Keratinocyte (primary cell): ENCODE data around the gene COL9A2. TPM values are rescaled to one million over a fixed set of nuclear protein-coding genes. Genes with fewer than 3 reads are reported as not detected.

Source experiments
- DNase-seq: peaks from one replicate; pipeline ENCODE4 v3.0.0-alpha.2; 2011; ENCODE audit warnings: low read depth, missing footprints, low spot score
- FAIRE-seq: peaks from 2 replicates; lab custom pipeline; 2011; peaks lifted over from hg19 to GRCh38; lab: Jason Lieb, UNC
- H2AFZ ChIP-seq: 2 replicates; pipeline ENCODE4 v1.6.0; 2012; ENCODE audit warnings: low read length, control low read depth, inconsistent platforms; ENCODE audit not compliant: control insufficient read depth
- H3K27ac ChIP-seq: 2 replicates; pipeline ENCODE4 v1.5.1; 2011; ENCODE audit warnings: low read length; ENCODE audit not compliant: control insufficient read depth, insufficient read depth
- H3K27me3 ChIP-seq: 3 replicates; pipeline ENCODE4 v1.6.0; 2011; ENCODE audit warnings: low read length; ENCODE audit not compliant: control insufficient read depth, insufficient read depth; ENCODE audit errors: extremely low read depth
- H3K36me3 ChIP-seq, 2 experiments: 2 replicates in 1 of 2; 3 replicates in 1 of 2; pipeline ENCODE4 v1.5.1; 2011; ENCODE audit warnings: low read length in 2 of 2, mild to moderate bottlenecking in 1 of 2; ENCODE audit not compliant: control insufficient read depth in 2 of 2, insufficient read depth in 2 of 2; ENCODE audit errors: extremely low read depth in 1 of 2
- H3K4me1 ChIP-seq: 3 replicates; pipeline ENCODE4 v1.5.1; 2011; ENCODE audit warnings: low read length; ENCODE audit not compliant: control insufficient read depth, insufficient read depth; ENCODE audit errors: extremely low read depth
- H3K4me2 ChIP-seq: 3 replicates; pipeline ENCODE4 v1.6.0; 2011; ENCODE audit warnings: low read depth, low read length; ENCODE audit not compliant: control insufficient read depth, insufficient read depth; ENCODE audit errors: extremely low read depth
- H3K4me3 ChIP-seq, 3 experiments: fragments of 200-600 bp in 1 of 3; sonication (generic) in 1 of 3; 2 replicates in 2 of 3; 3 replicates in 1 of 3; pipeline ENCODE4 v1.5.1; 2011 to 2016; ENCODE audit warnings: low read length in 3 of 3, mild to moderate bottlenecking in 3 of 3, control low read depth in 2 of 3, inconsistent platforms in 1 of 3, low read depth in 1 of 3, mixed read lengths in 1 of 3, mixed run types in 1 of 3, moderate library complexity in 1 of 3; ENCODE audit not compliant: control insufficient read depth in 2 of 3, insufficient read depth in 2 of 3; ENCODE audit errors: extremely low read depth in 1 of 3
- H3K79me2 ChIP-seq: 2 replicates; pipeline ENCODE4 v1.6.0; 2012; ENCODE audit warnings: low read length; ENCODE audit not compliant: control insufficient read depth, insufficient read depth
- H3K9ac ChIP-seq: 3 replicates; pipeline ENCODE4 v1.6.0; 2011; ENCODE audit warnings: low read length; ENCODE audit not compliant: control insufficient read depth, insufficient read depth; ENCODE audit errors: extremely low read depth
- H3K9me1 ChIP-seq: 3 replicates; pipeline ENCODE4 v1.6.0; 2011; ENCODE audit warnings: low read length; ENCODE audit not compliant: control insufficient read depth, insufficient read depth; ENCODE audit errors: extremely low read depth
- H3K9me3 ChIP-seq: 2 replicates; pipeline ENCODE4 v1.5.1; 2012; ENCODE audit warnings: low read depth, low read length; ENCODE audit not compliant: control insufficient read depth
- H4K20me1 ChIP-seq: 3 replicates; pipeline ENCODE4 v1.6.0; 2011; ENCODE audit warnings: low read length; ENCODE audit not compliant: control insufficient read depth, insufficient read depth; ENCODE audit errors: extremely low read depth
- CTCF ChIP-seq, 3 experiments: IDR thresholded peaks in 1 of 3; conservative IDR thresholded peaks in 1 of 3; optimal IDR thresholded peaks in 1 of 3; 2 replicates in 2 of 3; 3 replicates in 1 of 3; pipeline versions ENCODE3 to v1.5.1; 2011; ENCODE audit warnings: low read length in 3 of 3, mild to moderate bottlenecking in 3 of 3, moderate library complexity in 2 of 3, control low read depth in 1 of 3, inconsistent platforms in 1 of 3; ENCODE audit not compliant: insufficient read depth in 2 of 3; ENCODE audit errors: extremely low read depth in 1 of 3
- EZH2 ChIP-seq: IDR thresholded peaks from one replicate; pipeline ENCODE4 v1.6.1; 2012; ENCODE audit warnings: inconsistent platforms, mild to moderate bottlenecking, low read length, moderate library complexity
- dilution Hi-C: fragments of 300-500 bp; cut with MboI; formaldehyde crosslinking; loops from one replicate; pipeline ENCODE4 v1.7.0; 2020; ENCODE audit warnings: low sequenced_read_pairs; ENCODE audit not compliant: extremely low pct_ligation_motif_present
- polyA plus RNA-seq, 5 experiments: library from polyadenylated mRNA; depleted of rRNA in 3 of 5; stranded (reverse) in 3 of 5; stranded (forward) in 1 of 5; unstranded in 1 of 5; fragments of >200 nt; gene quantifications; 1 replicate in 1 of 5; 2 replicates in 3 of 5; 3 replicates in 1 of 5; pipeline versions ENCODE4 v1.2.1 to v1.2.3, GENCODE V29; 2011 to 2012; ENCODE audit warnings: missing spikeins in 2 of 5, low read depth in 1 of 5, low replicate concordance in 1 of 5

Gene COL9A2
- polyA plus RNA-seq, 1 donor (not counting 4 experiments of a cell fraction or from before 2014, with no cell fraction given): 1.6 TPM

DNA sequence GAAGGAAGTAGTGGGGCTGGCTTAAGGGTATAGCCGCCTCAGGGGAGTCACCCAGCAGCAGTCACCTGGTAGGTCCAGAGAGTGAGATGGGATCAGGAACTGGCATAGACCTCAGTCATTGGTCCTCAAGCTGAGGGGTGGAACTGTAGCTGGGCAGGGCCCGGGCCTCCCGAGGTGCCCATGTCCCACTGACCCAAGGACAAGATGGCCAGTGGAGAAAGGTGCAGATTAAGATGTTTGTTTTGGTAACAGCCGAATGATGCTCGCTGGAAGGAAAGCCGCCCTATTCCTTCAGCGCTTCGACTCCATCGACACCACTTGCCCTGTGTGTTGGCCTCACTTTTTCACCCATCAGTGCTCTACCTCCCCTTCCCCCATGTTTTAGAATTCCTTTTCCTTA lies 16.4 kb downstream of the COL9A2 start:
- Histone ChIP-seq H4K20me1 (no peaks in the 10 kb centered on the region), H3K36me3 (peaks cover 4 to 5% of the 10 kb centered on the region in 2 experiments), H3K27me3 (no peaks in the 10 kb centered on the region), H3K27ac (no peak overlapping the region), H3K79me2 (no peaks in the 10 kb centered on the region), H3K4me3 (no peak overlapping the region), H3K4me1 (peaks cover 23% of the 10 kb centered on the region), H3K9me1 (no peaks in the 10 kb centered on the region), H3K4me2 (no peak overlapping the region), H2AFZ (no peak overlapping the region), H3K9ac (no peak overlapping the region), H3K9me3 (no peaks in the 10 kb centered on the region)
- DNase-seq (no peak), FAIRE-seq (no peak)
- TF ChIP-seq EZH2 (no peak), CTCF (optimal IDR thresholded peaks at IDR 0.05 in 1 of 3, IDR thresholded peaks at IDR 0.05 in 1 of 3, conservative IDR thresholded peaks at IDR 0.05 in 1 of 3; ENCODE audit: extremely low read depth in 1 of 3, insufficient read depth in 2 of 3, low read length in 3 of 3) (no peak)
- dilution Hi-C loops: no loop called here

- Histone ChIP-seq H3K79me2 (no peaks in the 10 kb centered on the region), H2AFZ (no peak overlapping the region), H3K9me1 (no peaks in the 10 kb centered on the region), H3K9ac (no peak overlapping the region), H3K4me2 (no peak overlapping the region), H3K4me3 (no peak overlapping the region), H3K27ac (no peak overlapping the region), H3K36me3 (peaks cover 4 to 5% of the 10 kb centered on the region in 2 experiments), H3K27me3 (no peaks in the 10 kb centered on the region), H3K4me1 (peaks cover 19% of the 10 kb centered on the region), H3K9me3 (no peaks in the 10 kb centered on the region), H4K20me1 (no peaks in the 10 kb centered on the region)
- no peak for FAIRE-seq
- dilution Hi-C loops: no loop called here
- TF ChIP-seq EZH2 (no peak), CTCF (optimal IDR thresholded peaks at IDR 0.05 in 1 of 3, IDR thresholded peaks at IDR 0.05 in 1 of 3, conservative IDR thresholded peaks at IDR 0.05 in 1 of 3; ENCODE audit: extremely low read depth in 1 of 3, insufficient read depth in 2 of 3, low read length in 3 of 3) (no peak)
- no peak for DNase-seq
Observed at GRCh38 chr1:40300249-40300567, 16.9 kb downstream of the COL9A2 start.
